HG03575 (cell line): ENCODE data around the gene SMAP1.

ENCODE experiments used
- ATAC-seq: cut with Tn5 transposase; IDR thresholded peaks from one replicate; pipeline ENCODE4 v1.9.1; 2021; ENCODE audit not compliant: unreplicated experiment, insufficient number of reproducible peaks, low FRiP score; ENCODE audit errors: extremely low read depth

The SMAP1 gene

DNA sequence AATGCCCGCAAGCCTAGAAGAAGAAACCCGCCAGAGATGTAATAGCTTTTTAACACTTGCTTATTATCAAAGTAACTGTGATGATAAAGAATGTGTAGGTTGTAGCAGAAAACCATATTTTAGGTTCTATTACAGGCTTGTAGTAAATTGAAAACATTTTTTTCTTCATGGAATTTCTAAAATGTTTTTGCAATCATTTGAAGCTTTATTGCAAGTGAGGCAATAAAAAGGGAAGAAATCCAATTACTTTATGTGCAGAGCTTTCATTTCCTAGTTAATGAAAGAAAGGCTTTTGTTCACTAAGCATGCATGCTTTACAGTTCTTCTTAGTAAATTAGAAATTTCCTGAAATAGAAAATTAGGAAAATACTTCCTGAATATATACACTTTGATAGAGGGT lies 154.1 kb downstream of the SMAP1 start:
- no peak for ATAC-seq

DNA sequence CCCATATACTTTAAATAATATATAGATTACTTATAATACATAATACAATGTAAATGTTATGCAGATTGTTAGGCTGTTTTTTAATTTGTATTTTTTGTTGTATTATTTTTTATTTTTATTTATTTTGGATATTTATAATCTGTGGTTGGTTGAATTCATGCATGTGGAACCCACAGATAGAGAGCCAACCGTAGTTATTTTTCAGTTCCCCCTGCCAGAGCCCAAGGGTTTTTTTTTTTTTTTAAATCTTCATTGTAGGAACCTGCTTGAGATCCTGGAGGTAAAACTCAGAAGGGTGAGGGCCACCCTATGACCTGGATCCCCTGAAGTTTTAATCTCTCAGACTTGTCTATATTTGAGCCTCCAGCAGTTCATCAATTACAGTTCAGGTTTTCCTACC lies 156.0 kb downstream of the SMAP1 start:
- no peak for ATAC-seq

DNA sequence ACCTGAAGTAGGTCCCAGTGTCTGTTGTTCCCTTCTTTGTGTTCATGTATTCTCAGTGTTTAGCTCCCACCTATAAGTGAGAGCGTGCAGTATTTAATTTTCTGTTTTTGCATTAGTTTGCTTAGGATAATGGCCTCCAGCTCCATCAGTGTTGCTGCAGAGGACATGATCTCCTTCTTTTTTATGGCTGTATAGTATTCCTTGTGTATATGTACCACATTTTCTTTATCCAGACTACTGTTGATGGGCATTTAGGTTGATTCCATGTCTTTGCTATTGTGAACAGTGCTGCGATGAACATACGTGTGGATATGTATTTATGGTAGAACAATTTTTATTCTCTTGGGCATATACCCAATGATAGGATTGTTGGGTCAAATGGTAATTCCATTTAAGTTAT lies 163.7 kb downstream of the SMAP1 start:
- no peak for ATAC-seq

DNA sequence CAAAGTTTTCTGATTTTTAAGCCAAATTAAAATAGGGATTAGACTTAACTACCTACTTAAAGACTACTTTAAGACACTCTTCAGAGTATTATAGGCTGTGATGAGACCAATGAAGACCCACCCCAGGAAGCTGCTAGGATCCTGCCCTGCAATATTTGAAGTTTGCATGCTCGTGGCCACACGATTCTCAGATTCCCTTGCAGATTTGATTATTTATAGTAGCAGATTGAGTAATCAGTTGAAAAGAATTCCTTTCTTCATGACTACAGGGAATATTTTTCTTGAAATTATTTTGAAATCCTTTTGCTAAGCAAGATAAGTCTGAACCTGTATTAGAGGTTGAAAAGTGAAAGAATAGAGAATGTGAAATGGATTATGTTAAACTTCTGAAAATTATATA lies 166.8 kb downstream of the SMAP1 start:
- no peak for ATAC-seq

DNA sequence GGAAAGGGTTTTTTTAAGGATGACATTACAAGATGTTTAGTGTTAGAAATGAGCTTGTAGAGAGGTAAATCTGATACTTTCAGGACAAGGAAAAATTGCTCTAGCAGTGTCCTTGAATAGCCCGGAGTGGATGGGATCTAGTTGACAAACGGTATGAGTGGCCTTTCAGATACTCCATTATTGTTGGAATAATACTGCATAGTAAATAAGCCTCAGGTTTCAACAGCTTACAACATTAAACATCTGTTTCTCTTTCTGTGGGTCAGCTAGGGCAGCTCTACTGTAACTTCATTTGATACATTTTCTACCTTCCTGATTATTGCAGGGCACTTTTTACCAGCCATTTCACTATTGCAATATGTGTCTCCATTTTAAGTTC lies 171.2 kb downstream of the SMAP1 start:
- ATAC-seq, result no peak

DNA sequence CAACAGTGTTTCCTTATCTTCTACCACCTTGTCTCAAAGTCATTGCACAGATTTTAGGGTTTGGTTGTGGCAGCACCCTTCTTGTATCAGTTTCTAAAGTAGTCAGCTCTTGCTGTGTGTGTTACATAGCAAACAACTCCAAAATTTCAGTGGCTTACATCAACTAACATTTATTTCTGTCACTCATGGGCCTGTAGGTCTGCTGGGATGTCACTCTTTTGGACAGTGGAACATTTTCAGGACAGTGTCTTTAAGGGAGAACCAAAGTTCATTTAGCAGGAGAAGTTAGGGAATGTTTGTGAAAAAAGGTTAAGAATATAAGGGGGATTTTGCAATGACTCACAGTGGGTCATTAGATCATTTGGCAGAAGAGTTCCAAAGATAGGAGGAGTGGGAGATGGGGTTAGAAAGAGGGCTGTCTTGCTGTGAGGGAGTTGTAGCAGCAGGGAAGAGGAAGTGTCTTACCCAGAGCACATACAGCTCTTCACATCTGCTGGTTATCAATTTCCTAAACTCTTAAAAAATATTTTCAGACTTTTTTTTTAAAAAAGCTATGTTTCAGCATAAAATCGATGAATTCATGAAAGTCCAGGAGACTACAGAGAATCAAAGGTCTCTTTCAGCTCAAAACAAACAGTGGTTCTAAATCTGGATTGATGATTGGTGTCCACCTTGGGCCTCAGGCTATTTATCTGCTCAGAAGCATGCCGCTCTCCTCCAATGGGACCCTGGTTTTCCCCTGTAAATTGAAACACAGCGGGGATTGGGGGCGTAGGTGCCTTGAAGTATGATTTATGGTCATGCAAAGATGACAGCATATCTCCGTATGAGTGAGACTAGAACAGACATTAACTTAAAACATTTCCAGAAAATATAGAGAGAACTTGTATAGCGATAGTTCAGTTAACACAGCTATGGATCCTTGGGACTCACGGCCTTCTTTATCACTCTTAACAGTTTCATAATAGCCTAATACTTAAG lies 171.9 kb downstream of the SMAP1 start:
- ATAC-seq, result no peak

DNA sequence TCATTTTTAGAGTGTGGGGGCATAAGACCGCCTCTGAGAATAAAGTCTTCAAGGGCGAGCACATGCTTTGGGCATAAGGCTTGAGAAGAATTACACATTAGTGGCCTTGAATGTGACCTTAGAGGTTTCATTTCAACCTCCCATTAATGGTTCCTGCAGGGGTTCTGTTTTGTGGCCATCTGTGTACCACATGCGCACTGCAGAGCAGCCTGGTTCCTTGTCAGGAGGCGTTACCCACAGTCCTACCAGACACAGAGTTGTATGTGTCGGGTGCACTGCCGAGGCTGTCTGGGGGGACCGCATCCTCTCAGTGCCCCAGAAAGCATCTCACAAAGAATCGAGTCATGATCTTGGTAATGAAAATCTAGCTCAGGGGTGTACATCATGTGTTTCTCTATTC lies 173.4 kb downstream of the SMAP1 start:
- no peak for ATAC-seq

DNA sequence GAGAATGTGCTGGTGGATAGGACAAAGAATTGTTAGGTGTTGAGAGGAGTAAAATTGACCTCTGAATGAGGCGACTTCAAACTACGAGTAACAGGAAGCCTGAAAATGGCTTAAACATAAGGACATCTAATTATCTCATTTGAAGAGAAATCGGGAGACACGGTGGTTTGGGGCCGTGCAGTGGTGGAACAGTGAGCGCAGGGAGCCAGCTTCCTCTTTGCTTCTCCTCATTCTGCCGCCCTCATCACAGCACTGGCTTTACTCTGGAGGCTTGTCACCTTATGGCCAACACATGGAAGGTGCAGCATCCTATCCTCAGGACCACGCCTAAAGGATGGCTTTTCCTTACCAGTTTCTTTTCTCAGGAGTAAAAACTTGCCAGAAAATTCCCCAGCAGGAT lies 174.9 kb downstream of the SMAP1 start:
- no peak for ATAC-seq

DNA sequence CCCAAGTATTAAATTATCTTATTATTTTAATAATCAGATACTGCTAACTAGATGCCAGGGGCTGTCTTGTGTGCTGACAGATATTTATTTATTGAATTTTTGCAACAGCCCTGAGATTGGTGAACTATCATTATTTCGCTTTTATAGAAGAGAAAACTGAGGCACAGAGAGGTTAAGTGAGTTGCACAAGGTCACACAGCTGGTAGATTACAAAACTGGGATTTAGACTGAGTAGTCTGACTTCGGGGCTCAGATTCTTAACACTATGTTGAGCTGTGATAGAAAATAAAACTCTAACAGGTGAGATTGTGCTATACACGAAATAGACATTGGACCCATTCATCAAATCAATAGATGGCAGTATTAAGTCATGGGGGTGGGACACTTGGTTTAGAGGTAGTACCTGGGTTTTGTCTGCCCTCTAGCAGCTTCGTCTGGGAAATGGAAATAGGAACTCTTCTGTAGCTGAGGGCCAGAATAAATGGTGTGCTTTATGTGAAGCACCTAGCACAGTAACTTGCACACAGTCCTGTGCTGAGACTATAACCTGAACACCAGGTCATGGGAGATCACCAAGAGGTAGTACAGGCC lies 175.7 kb downstream of the SMAP1 start:
- no peak for ATAC-seq

DNA sequence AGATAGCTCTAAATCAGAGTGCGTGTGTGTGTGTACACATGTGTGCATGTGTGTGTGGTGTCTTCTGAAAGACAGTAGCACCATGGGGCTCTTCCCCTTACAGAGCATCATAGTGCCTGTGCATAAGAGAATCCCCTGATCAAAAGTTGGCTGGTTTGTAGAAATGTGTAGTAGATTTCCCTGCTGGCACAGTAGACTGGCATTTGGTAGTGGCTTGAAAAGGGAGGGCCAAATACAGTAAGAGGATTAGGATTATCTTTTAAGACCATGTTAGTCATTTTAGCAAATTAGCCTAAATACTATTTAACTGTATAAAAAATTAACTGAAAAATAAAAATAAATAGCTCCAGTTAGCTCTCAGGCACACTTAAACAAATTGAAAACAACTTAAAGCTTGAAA lies 176.6 kb downstream of the SMAP1 start:
- ATAC-seq, result no peak

DNA sequence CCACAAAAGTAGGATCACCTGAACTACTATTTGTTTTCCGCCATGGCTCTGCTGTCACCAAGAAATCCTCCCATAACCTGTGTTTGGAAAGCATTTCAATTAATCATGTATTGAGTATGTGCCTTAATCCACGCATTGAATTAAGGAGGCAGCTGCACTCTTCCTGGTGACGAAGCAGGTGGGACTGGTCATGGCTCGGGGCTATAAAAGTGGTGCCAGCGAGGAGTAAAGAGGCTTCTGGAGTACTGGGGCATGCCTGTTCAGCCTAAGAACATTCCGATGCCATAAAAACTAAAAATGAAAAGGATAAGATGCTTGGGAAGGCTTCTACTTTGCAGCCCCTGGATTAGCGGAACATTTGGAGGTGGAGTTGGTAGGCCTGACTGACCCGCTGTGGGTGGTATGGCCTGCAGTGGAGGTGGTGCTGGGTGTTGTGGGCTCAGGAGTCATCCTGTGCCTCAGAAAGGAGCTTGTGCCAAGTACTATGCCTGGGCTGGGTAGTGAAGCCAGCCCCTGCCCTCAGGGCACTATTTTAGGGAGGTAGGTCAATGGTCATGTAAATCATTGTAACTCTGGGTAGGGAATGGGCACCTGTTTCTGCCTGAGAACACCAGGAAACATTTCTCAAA lies 178.6 kb downstream of the SMAP1 start:
- ATAC-seq, result no peak

DNA sequence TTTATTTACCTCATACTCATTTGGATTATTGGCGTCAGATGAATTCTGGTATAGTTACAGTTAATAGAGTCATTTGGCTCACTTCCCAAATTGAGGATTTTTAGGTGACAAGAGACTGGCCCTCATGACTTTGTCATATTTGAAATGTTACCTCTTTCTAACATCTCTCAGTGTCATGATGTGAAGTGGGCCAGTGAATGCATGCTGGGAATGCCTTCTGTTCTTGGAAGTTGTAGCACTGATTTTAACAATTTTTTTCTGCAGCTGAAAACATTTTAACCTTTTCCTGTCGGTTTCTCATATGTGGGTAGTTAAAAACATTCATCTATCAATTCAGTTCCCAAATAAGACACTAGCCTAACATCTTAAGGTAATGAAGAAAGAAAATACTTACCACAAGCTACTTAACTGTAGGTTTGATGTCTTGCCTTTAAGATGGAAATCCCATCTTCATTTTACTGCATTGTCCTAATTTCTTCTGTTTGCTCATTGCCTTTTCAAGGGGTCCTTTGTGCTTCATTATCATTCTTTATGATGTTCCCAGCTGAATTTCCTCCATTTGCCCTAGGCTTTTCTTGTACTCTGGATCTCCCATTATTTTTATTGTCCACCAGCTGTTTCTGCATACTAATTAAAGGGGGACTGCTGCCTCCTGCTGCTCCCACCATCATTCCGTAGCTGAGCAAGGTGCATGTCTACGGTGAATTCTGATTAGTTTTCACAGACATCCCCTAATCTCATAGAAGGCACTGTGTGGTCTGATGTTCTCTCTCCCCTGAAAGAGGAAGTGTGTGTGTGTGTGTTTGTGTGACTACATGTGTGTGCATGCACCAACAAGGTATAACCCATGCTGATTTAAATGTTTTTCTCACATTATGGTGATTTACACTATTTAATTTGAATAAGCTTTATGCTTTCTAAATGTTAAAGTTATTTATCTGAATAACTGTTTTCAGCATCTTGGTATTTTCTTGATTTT lies 179.7 kb downstream of the SMAP1 start:
- ATAC-seq, result no peak

DNA sequence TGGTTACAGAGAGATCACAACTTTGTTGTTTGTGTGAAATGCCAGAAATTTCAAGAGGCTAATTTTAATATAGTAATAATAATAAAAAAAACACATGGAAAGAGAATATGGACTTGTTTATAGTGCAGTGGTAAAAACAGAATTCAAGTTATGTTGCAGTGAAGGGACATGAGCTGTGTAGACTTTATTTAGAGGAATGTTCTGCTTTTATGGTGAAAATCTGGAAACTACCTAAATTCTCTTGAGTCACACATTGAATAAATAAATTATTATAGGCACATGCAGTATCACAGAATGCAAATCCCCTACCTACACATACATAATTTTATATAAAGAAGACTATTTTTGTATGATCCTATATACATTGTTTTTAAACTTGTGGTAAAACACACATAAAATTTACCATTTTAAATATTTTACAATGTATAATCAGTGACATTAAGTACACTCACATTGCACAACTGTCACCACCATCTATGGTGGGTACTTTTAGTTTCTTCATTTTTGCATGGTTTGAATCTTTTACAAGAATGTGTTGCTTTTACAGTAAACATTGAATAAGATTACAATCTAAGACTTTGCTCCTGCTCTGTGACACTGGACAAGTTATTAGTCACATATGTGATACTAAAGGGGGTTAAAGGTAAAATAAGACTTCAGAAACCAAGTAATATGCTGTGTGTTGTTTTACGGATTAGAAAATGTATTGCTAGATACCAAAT lies 181.8 kb downstream of the SMAP1 start:
- ATAC-seq, result no peak

DNA sequence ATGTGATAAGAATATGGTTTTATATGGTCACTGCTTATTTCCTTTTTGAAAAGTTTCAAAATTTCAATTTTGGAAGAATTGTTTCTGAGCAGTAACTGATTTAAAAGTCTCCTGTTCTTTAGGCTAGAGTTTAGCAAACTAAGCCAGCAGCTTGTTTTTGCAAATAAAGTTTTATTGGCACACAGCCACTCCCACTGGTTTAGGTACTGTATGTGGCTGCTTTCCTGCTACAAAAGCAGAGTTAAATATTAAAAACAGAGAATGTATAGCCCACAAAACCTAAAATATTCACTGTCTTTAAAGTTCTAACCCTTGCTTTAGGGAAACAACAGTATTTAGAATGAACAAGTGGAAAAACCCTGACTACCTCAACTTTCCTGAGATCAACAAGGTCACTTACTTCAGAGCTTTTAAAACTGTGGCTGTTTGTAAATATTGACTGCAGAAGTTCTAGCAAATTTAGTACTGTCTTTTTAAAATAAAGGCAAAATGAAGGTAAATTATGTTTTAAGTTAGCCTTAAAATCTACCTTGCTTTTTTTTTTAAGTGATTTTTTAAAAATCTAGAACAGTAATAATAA lies 185.1 kb downstream of the SMAP1 start:
- ATAC-seq, result no peak

DNA sequence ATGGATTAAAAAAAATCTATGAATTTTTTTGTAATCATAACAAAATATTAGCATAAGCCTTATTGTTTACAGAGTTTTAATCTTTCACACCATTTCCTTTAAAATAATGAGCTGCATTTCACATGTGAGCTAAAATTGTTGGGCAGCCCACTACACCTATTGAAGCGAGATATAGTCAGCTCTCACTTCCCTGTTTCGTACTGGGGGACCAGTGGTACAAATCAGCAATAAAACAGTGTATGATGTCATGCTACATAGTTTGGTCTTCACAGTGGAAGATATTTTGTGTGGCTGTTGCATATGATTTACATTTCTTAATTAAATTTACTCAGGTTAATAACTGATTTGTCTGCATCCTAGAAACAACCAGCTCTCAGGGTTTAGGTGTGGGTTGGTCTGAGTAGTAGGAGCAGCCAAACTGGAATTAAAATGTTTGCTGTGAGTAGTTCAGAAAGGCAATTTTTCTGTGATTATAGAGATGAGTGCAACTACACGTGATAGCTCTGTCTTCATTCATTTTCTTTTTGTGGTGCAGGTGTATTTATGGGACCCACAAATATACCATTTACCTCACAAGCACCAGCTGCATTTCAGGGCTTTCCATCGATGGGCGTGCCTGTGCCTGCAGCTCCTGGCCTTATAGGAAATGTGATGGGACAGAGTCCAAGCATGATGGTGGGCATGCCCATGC lies 189.8 kb downstream of the SMAP1 start:
- peak; percentile 99 for ATAC-seq

DNA sequence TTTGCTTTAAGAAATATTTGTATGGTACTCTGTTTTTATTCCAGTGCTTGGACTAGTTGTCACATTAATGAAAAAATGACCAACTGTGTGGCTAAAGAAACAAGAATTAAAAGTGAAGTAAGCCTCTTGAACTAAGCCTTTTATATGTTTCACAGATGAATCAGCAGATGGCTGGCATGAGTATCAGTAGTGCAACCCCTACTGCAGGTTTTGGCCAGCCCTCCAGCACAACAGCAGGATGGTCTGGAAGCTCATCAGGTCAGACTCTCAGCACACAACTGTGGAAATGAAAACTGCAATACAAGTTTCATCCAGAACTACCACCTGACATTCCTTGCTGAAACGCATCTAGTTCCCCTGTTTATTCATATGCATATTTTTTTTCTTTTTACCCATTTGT lies 192.4 kb downstream of the SMAP1 start:
- ATAC-seq, result no peak

DNA sequence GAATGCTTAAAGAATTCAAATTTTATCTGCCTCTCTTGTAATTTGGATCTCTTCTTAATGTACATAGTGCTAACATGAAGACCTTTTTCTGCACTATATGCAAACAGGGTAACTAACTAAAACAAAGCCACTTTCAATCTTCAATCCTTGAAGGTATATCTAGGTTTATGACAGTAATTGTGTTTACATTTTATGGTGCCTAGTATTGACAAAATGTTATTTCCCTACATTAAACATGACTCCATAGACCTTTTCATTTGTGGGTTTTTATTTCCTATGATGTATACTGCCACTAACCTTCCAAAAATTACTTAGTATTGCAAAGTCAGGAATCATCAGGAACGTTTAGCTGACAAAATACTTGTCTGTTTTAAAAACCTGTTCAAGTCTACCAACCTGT lies 193.2 kb downstream of the SMAP1 start:
- ATAC-seq, result no peak

DNA sequence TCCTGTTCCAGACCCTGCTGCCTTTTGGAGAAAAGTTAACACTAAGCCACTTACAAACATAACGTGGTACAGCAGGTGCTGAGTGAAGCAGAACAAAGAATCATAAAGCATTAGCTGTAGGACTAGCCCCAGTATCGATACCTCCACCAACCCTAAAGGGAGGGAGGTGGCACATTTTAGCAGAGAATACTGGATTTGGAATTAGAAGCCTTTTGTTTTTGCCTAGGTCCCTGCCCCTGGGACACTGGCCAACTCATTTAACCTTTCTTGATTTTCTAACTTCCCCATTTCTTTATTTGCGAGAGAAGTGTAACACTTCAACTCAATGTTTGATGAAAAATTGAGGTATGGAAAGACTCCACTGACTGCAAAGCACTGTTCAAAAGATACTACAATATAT lies 195.7 kb downstream of the SMAP1 start:
- no peak for ATAC-seq
